Fibroblast of lung (primary cell): ENCODE data around the gene CYTH4. TPM values are rescaled to one million over a fixed set of nuclear protein-coding genes. Genes with fewer than 3 reads are reported as not detected.

Experiments
- DNase-seq, 2 donors: peaks; one replicate each; pipeline versions ENCODE4 v3.0.0 to v3.0.0-alpha.2; 2010; ENCODE audit warnings: low read depth in 2 of 2
- H2AFZ ChIP-seq: 2 replicates; pipeline ENCODE4 v1.5.1; 2012; ENCODE audit warnings: low read length, control low read depth, inconsistent platforms
- H3K27ac ChIP-seq: 2 replicates; pipeline ENCODE4 v1.5.1; 2011; ENCODE audit warnings: low read length, control low read depth; ENCODE audit not compliant: insufficient read depth
- H3K27me3 ChIP-seq: 2 replicates; pipeline ENCODE4 v1.5.1; 2011; ENCODE audit warnings: mild to moderate bottlenecking, low read length; ENCODE audit not compliant: control insufficient read depth, insufficient read depth
- H3K36me3 ChIP-seq: 2 replicates; pipeline ENCODE4 v1.5.1; 2011; ENCODE audit warnings: low read length; ENCODE audit not compliant: control insufficient read depth, insufficient read depth
- H3K4me1 ChIP-seq: 2 replicates; pipeline ENCODE4 v1.5.1; 2011; ENCODE audit warnings: low read length; ENCODE audit not compliant: control insufficient read depth, insufficient read depth; ENCODE audit errors: extremely low read depth
- H3K4me2 ChIP-seq: 2 replicates; pipeline ENCODE4 v1.5.1; 2011; ENCODE audit warnings: low read length, control low read depth; ENCODE audit not compliant: insufficient read depth; ENCODE audit errors: extremely low read depth
- H3K4me3 ChIP-seq, 4 experiments: fragments of 200-600 bp in 1 of 4; sonication (generic) in 1 of 4; replicated peaks in 1 of 4; 2 replicates each; pipeline ENCODE4 v1.5.1; 2011 to 2016; ENCODE audit warnings: low read length in 4 of 4, low read depth in 3 of 4, mild to moderate bottlenecking in 3 of 4, control low read depth in 2 of 4, inconsistent platforms in 1 of 4, mixed read lengths in 1 of 4; ENCODE audit not compliant: insufficient read depth in 1 of 4; ENCODE audit errors: control extremely low read depth in 1 of 4
- H3K79me2 ChIP-seq: 2 replicates; pipeline ENCODE4 v1.5.1; 2012; ENCODE audit warnings: mild to moderate bottlenecking, low read length, inconsistent platforms; ENCODE audit not compliant: control insufficient read depth, insufficient read depth
- H3K9ac ChIP-seq: 2 replicates; pipeline ENCODE4 v1.5.1; 2011; ENCODE audit warnings: mild to moderate bottlenecking, low read length, control low read depth; ENCODE audit not compliant: insufficient read depth
- H3K9me3 ChIP-seq: 2 replicates; pipeline ENCODE4 v1.5.1; 2012; ENCODE audit warnings: low read depth, low read length; ENCODE audit not compliant: control insufficient read depth, insufficient read depth
- H4K20me1 ChIP-seq: 2 replicates; pipeline ENCODE4 v1.5.1; 2011; ENCODE audit warnings: low read length; ENCODE audit not compliant: control insufficient read depth, insufficient read depth; ENCODE audit errors: extremely low read depth
- EZH2 ChIP-seq: IDR thresholded peaks from 2 replicates; pipeline ENCODE4 v1.5.1; 2012; ENCODE audit warnings: low read length, control low read depth, mild to moderate bottlenecking; ENCODE audit errors: missing control alignments
- polyA plus RNA-seq, 2 donors: library from polyadenylated mRNA; depleted of rRNA in 1 of 2; stranded (reverse) in 1 of 2; unstranded in 1 of 2; fragments of >200 nt; gene quantifications; 2 replicates each; pipeline ENCODE4 v1.2.1, GENCODE V29; 2011 to 2012; ENCODE audit warnings: missing spikeins in 1 of 2
- total RNA-seq: library from RNA; depleted of rRNA; stranded (reverse); fragments of >200 nt; gene quantifications from 2 replicates; pipeline ENCODE4 v1.2.1, GENCODE V29; 2014
- TF ChIP-seq, protein P1 (sequence below), 2 donors: IDR thresholded peaks in 1 of 2; conservative IDR thresholded peaks in 1 of 2; 1 replicate in 1 of 2; 2 replicates in 1 of 2; pipeline ENCODE4 v1.5.1; 2011 to 2012; ENCODE audit warnings: low read length in 2 of 2, control low read depth in 1 of 2, inconsistent platforms in 1 of 2, low read depth in 1 of 2, mild to moderate bottlenecking in 1 of 2

Gene CYTH4
- total and polyA plus RNA-seq, 2 donors (not counting 1 experiment from before 2014, with no cell fraction given) = under 0.01 TPM; not detected in 1

DNA sequence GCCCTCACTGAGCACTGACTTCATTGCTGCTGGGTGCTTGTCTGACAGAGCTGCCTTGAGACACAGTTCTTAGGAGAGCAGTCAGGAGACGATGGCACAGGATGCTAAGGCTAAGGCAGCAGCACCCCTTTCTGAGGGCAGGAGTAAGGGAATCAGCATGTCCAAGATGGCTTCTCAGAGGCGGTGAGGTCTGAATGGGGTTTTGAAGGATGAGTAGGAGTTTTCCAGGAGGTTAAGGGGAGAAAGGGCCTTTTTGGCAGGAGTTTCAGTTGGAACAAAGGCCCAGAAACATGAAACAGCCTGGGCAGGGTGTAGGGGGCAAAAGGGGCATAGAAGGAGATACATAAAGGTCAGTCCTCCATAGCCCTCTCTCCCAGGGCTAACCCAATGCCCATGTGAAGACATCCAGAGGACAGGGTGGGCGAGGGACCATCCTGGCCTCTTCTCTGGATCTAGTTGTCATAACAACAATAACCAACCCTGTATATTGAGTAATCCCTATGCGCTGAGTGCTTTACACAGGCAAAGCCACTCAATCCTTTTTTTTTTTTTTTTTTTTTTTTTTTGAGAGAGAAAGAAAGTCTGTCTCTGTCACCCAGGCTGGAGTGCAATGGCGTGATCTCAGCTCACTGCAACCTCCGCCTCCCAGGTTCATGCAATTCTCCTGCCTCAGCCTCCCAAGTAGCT is 19.0 kb downstream of the CYTH4 start:
- H3K36me3 ChIP-seq = no peaks in the 10 kb centered on the region
- H3K79me2 ChIP-seq = no peaks in the 10 kb centered on the region
- H3K4me2 ChIP-seq = no peak overlapping the region
- H3K4me3 ChIP-seq = no peak overlapping the region
- H4K20me1 ChIP-seq = no peaks in the 10 kb centered on the region
- H3K9ac ChIP-seq = no peak overlapping the region
- H3K4me1 ChIP-seq = peaks cover 19% of the 10 kb centered on the region
- peak in 1 of 2 donors; percentile 19 for DNase-seq
- H3K27ac ChIP-seq = no peak overlapping the region
- no peaks in the 10 kb centered on the region for H3K9me3 ChIP-seq
- TF ChIP-seq, protein P1, sequence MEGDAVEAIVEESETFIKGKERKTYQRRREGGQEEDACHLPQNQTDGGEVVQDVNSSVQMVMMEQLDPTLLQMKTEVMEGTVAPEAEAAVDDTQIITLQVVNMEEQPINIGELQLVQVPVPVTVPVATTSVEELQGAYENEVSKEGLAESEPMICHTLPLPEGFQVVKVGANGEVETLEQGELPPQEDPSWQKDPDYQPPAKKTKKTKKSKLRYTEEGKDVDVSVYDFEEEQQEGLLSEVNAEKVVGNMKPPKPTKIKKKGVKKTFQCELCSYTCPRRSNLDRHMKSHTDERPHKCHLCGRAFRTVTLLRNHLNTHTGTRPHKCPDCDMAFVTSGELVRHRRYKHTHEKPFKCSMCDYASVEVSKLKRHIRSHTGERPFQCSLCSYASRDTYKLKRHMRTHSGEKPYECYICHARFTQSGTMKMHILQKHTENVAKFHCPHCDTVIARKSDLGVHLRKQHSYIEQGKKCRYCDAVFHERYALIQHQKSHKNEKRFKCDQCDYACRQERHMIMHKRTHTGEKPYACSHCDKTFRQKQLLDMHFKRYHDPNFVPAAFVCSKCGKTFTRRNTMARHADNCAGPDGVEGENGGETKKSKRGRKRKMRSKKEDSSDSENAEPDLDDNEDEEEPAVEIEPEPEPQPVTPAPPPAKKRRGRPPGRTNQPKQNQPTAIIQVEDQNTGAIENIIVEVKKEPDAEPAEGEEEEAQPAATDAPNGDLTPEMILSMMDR (conservative IDR thresholded peaks at IDR 0.05 in 1 of 2, IDR thresholded peaks at IDR 0.05 in 1 of 2; ENCODE audit: low read depth in 1 of 2, low read length in 2 of 2) = no peak
- TF ChIP-seq EZH2 = no peak
- no peak overlapping the region for H2AFZ ChIP-seq
- H3K27me3 ChIP-seq = peaks cover 2% of the 10 kb centered on the region

DNA sequence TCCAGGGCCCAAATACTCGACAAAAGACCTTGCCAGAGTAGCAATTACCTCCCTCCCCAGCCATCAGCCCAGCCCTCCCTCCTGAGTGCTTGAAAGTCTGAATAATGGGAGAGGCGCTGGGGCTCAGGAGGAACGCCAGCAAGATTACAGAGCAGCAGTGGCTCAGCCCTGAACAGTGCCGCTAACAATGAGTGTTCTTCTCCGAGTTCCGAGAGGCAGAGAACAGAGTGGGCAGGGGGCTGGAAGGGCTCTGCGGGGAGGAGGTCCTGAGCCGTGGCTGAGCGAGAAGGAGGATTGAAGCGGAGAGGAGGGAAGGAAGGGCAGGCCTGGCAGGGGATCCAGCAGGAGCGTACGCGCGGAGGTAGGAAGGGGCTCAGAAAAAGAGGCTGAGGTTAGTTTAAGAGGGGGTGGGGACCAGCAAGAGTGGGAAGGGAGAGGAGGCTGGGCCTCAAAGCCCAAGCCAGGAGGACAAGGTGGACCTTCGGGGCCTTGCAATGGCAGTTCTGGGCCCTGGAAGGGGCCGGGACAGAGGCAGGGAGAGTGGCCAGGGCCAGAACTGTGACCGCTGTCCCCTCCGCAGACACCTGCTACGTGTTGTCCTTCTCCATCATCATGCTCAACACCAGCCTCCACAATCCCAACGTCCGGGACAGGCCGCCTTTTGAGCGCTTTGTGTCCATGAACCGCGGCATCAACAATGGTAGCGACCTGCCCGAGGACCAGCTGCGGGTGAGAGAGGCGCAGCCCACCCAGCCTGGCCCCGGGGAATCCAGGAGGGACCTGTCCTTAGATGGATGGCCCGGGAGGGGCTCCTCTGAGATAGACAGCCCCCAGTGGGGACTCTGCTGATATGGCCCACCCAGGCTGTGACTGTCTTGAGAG is 20.6 kb downstream of the CYTH4 start:
- Histone ChIP-seq H3K27me3 (no peaks in the 10 kb centered on the region), H3K4me1 (peaks cover 33% of the 10 kb centered on the region), H3K9me3 (no peaks in the 10 kb centered on the region), H3K79me2 (no peaks in the 10 kb centered on the region), H3K27ac (peak overlapping the region; percentile 50), H2AFZ (no peak overlapping the region), H3K4me2 (no peak overlapping the region), H3K4me3 (no peak overlapping the region), H3K9ac (no peak overlapping the region), H4K20me1 (no peaks in the 10 kb centered on the region), H3K36me3 (no peaks in the 10 kb centered on the region)
- peak in 1 of 2 donors; percentile 41 for DNase-seq
- TF ChIP-seq, protein P1 (conservative IDR thresholded peaks at IDR 0.05 in 1 of 2, IDR thresholded peaks at IDR 0.05 in 1 of 2; ENCODE audit: low read depth in 1 of 2, low read length in 2 of 2) = no peak
- no peak for TF ChIP-seq EZH2

DNA sequence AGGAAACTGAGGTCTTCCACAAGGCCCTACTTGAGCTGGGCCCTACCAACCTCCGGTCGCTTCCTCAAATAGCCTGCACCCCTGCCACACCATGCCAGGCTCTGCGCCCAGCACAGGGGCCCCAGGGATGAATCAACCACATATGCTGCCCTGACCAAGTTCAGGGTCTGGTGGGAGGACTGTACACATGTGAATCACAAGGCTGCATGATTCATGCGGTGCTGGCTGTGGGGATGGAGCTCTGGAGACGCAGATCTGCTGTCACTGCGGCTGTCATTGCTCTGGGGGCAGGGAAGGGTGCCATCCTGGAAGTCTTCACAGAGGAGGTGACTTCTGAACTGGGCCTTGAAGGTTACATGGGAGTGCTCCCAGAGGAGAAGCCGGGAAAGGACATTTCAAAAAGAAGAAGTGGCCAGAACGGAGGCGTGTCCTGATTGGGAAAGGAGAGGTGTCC is 21.5 kb downstream of the CYTH4 start:
- TF ChIP-seq EZH2 = no peak
- TF ChIP-seq, protein P1 (conservative IDR thresholded peaks at IDR 0.05 in 1 of 2, IDR thresholded peaks at IDR 0.05 in 1 of 2; ENCODE audit: low read depth in 1 of 2, low read length in 2 of 2) = no peak
- Histone ChIP-seq H3K4me2 (peak overlapping the region; percentile 26), H4K20me1 (no peaks in the 10 kb centered on the region), H3K27me3 (no peaks in the 10 kb centered on the region), H3K9me3 (no peaks in the 10 kb centered on the region), H3K4me3 (no peak overlapping the region), H3K79me2 (no peaks in the 10 kb centered on the region), H2AFZ (no peak overlapping the region), H3K27ac (peak overlapping the region; percentile 50), H3K36me3 (no peaks in the 10 kb centered on the region), H3K4me1 (peaks cover 40% of the 10 kb centered on the region), H3K9ac (no peak overlapping the region)
- peak; percentile 88 to 92 for DNase-seq
